Kidney (tissue), 14 donors: ENCODE results near the gene TEX50. TPM values are rescaled to one million over a fixed set of nuclear protein-coding genes. Genes with fewer than 3 reads are reported as not detected.
"Not testable (repeated sequence)": the region's sequence is repeated elsewhere in the genome, so short reads cannot be mapped to it uniquely, and the experiment has no call there.

Source experiments
- DNase-seq, 5 donors: peaks; one replicate each; pipeline ENCODE4 v3.0.0-alpha.2; 2013 to 2020
- FAIRE-seq: peaks from 2 replicates; lab custom pipeline; 2012; peaks lifted over from hg19 to GRCh38; lab: Jason Lieb, UNC
- H3K27ac ChIP-seq, 2 donors: one replicate each; pipeline ENCODE4 v1.7.0; 2013; ENCODE audit warnings: low read depth in 2 of 2, low read length in 2 of 2, inconsistent platforms in 1 of 2
- H3K27me3 ChIP-seq: one replicate; pipeline ENCODE4 v1.7.1; 2013; ENCODE audit warnings: low read length, inconsistent platforms; ENCODE audit not compliant: control insufficient read depth, insufficient read depth
- H3K36me3 ChIP-seq, 3 donors: one replicate each; pipeline versions ENCODE4 v1.7.0 to v1.7.1; 2013; ENCODE audit warnings: low read length in 3 of 3, control low read depth in 1 of 3, inconsistent platforms in 1 of 3; ENCODE audit not compliant: insufficient read depth in 3 of 3, control insufficient read depth in 2 of 3
- H3K4me1 ChIP-seq, 3 donors: one replicate each; pipeline versions ENCODE4 v1.7.0 to v1.7.1; 2013; ENCODE audit warnings: low read length in 3 of 3, inconsistent platforms in 1 of 3, low read depth in 1 of 3; ENCODE audit not compliant: control insufficient read depth in 2 of 3, insufficient read depth in 2 of 3
- H3K4me3 ChIP-seq, 3 donors: one replicate each; pipeline versions ENCODE4 v1.7.0 to v1.8.1; 2013; ENCODE audit warnings: low read length in 3 of 3, control low read depth in 1 of 3, inconsistent platforms in 1 of 3
- H3K9ac ChIP-seq, 3 donors: one replicate each; pipeline versions ENCODE4 v1.7.0 to v1.7.1; 2013; ENCODE audit warnings: low read length in 3 of 3, control low read depth in 1 of 3, inconsistent platforms in 1 of 3
- H3K9me3 ChIP-seq, 3 donors: one replicate each; pipeline versions ENCODE4 v1.7.0 to v1.7.1; 2013; ENCODE audit warnings: low read length in 3 of 3, control low read depth in 1 of 3, inconsistent platforms in 1 of 3; ENCODE audit not compliant: control insufficient read depth in 2 of 3, insufficient read depth in 1 of 3
- intact Hi-C: fragments of 100-400 bp; cut with DNase I; formaldehyde crosslinking; loops from one replicate; pipeline ENCODE4 v1.11.1; 2022
- polyA plus RNA-seq: library from polyadenylated mRNA; stranded (reverse); fragments of 350-450 nt; fragmentation: Illumina TruSeq; extraction: RNeasy Lipid Tissue Mini Kit (QIAGEN cat#74804); gene quantifications from one replicate; pipeline ENCODE4 v1.2.3, GENCODE V29; 2014; ENCODE audit warnings: low read depth, low replicate concordance; ENCODE audit not compliant: insufficient read depth
- total RNA-seq: library from RNA; stranded (reverse); fragmentation: NEBNext Ultra II Directional; extraction: Animal tissue kit (Norgen Biotek cat#: 25700); gene quantifications from one replicate; pipeline ENCODE4 v1.2.1, GENCODE V29; 2021
- TF ChIP-seq, protein P1 (sequence below): IDR thresholded peaks from 3 replicates; pipeline ENCODE4 v1.5.1; 2012; ENCODE audit warnings: mild to moderate bottlenecking, moderate library complexity, borderline replicate concordance; ENCODE audit not compliant: insufficient read depth; ENCODE audit errors: extremely low read depth
- donor health status: control.
- donor health status: control.
- donor health status: control.
- donor health status: control.
- donor health status: control.
- donor health status: DM: yes; HTN: yes; CAD: no.
- donor health status: Normal renal cell carcinoma (clear cell type).

TEX50 gene
- total and polyA plus RNA-seq, 2 donors from 2014 or later = not detected

DNA sequence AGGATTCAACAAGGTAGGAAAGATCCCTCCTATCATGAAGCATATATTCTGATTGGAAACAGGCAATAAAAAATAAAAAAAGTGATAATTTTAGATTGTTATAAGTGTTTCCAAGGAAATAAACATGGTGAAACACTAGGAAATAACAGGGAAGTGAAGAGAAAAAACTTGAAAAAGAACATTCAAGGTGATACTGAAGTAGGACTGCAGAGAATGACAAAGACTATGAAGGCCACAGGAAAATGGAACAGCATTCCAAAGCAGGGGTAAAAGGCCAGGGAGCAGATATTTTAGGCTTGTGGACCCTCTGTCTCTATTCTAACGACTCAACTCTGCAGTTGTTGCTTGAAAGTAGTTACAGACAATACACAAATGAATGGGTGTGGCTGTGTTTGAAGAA is 26.6 kb downstream of the TEX50 start:
- no peaks in the 10 kb centered on the region for H3K36me3 ChIP-seq
- no peak overlapping the region for H3K9ac ChIP-seq
- FAIRE-seq (no peak), DNase-seq (no peak)
- intact Hi-C loops = no loop called here
- H3K9me3 ChIP-seq = no peaks in the 10 kb centered on the region
- TF ChIP-seq, protein P1, sequence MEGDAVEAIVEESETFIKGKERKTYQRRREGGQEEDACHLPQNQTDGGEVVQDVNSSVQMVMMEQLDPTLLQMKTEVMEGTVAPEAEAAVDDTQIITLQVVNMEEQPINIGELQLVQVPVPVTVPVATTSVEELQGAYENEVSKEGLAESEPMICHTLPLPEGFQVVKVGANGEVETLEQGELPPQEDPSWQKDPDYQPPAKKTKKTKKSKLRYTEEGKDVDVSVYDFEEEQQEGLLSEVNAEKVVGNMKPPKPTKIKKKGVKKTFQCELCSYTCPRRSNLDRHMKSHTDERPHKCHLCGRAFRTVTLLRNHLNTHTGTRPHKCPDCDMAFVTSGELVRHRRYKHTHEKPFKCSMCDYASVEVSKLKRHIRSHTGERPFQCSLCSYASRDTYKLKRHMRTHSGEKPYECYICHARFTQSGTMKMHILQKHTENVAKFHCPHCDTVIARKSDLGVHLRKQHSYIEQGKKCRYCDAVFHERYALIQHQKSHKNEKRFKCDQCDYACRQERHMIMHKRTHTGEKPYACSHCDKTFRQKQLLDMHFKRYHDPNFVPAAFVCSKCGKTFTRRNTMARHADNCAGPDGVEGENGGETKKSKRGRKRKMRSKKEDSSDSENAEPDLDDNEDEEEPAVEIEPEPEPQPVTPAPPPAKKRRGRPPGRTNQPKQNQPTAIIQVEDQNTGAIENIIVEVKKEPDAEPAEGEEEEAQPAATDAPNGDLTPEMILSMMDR = no peak
- H3K4me1 ChIP-seq = no peaks in the 10 kb centered on the region
- no peak overlapping the region for H3K27ac ChIP-seq
- no peak overlapping the region for H3K4me3 ChIP-seq
- H3K27me3 ChIP-seq = no peaks in the 10 kb centered on the region

DNA sequence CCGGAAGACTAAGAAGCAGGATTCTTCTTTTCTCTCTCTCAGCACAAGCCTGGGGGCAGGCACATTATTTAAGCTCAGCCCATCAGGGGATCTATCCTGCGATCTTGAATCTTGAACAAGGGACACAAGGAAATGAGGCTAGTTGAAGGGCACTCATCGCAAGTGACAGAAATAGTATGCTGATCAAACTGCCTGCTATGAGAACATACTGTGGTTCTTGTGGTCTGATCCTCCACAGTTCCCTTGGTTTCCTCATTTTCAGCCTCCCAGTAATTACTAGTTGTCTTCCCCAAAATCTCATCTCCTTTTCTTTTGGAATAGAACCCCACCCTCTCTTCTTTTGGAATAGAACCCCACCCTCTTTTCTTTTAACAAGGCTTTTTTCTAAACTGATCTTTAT is 28.0 kb downstream of the TEX50 start:
- Histone ChIP-seq H3K4me1 (no peaks in the 10 kb centered on the region), H3K27ac (no peak overlapping the region), H3K27me3 (no peaks in the 10 kb centered on the region), H3K4me3 (no peak overlapping the region), H3K9me3 (no peaks in the 10 kb centered on the region), H3K9ac (no peak overlapping the region), H3K36me3 (no peaks in the 10 kb centered on the region)
- DNase-seq = no peak
- intact Hi-C loops = no loop called here
- FAIRE-seq = no peak
- TF ChIP-seq, protein P1 = no peak

DNA sequence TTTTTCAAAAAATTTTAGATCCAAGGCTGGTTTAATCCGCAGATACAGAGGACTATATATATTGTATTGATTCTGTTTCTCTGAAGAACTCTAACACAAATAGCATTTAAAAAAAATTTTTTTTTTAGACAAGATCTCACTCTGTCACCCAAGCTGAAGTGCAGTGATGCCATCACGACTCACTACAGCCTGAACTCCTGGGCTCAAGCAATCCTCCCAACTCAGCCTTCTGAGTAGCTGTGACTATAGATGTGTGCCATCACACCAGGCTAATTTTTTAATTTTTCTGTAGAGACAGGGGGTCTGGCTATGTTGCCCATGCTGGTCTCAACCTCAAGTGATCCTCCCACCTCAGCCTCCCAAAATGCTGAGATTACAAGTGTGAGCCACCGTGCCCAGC is 31.5 kb downstream of the TEX50 start:
- intact Hi-C loops = no loop called here
- TF ChIP-seq, protein P1 = no peak
- DNase-seq (no peak), FAIRE-seq (no peak)
- Histone ChIP-seq H3K4me1 (no peaks in the 10 kb centered on the region), H3K27ac (no peak overlapping the region), H3K4me3 (no peak overlapping the region), H3K9ac (no peak overlapping the region), H3K27me3 (no peaks in the 10 kb centered on the region), H3K36me3 (no peaks in the 10 kb centered on the region), H3K9me3 (no peaks in the 10 kb centered on the region)

DNA sequence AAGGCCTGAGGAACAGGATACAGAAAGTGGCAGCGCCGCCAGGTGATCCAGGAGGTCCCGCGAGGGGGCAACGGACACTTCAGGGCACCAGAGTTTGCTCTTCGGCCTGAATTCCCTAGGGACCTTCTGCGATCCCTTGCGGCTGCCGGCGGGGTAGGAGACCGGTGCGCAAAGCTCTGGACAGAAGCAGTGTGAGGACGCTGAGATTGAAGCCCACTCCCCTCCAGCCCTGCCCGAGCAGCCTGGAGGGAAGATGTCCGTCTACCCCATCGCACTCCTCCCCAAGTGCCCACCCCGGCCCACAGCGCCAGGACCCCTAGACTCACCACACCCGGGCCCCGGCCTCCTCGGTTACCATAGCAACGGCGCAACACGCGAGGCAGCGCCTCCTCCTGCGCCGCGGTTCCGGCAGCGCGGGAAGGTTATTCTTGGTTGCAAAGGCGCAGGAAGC is 34.4 kb downstream of the TEX50 start, which contains the start of gene ANKRD45:
Gene ANKRD45 (minus strand): TSS at position 361 of the 451 bp plus-strand sequence. CDS start 10,433 bp downstream, outside the sequence.
- Histone ChIP-seq H3K9ac (peak within 1 kb of the TSS in 2 of 3 donors; percentile 15 to 24), H3K9me3 (no peaks in the 10 kb centered on the region), H3K4me1 (no peaks in the 10 kb centered on the region), H3K27me3 (no peaks in the 10 kb centered on the region), H3K4me3 (peak within 1 kb of the TSS; percentile 48 to 63 (median 58)), H3K36me3 (no peaks in the 10 kb centered on the region), H3K27ac (no peak within 1 kb of the TSS)
- FAIRE-seq (no peak), DNase-seq (peak; percentile 87 to 92 (median 88))
- intact Hi-C loops = no loop called here
- TF ChIP-seq, protein P1 = no peak

DNA sequence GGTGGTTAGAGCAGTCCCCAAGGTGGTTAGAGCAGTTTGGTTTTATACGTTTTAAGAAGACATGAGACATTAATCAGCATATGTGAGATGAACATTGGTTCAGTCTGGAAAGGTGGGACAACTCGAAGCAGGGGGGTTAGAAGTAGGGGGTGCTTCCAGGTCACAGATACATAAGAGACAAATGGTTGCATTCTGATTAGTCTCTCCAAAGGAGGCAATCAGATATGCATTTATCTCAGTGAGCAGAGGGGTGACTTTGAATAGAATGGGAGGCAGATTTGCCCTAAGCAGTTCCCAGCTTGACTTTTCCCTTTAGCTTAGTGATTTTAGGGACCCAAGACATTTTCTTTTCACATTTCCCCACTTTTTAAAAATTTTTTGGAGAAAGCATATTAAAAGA is 39.4 kb downstream of the TEX50 start:
- H3K36me3 ChIP-seq, H3K27ac ChIP-seq, intact Hi-C loops, H3K9me3 ChIP-seq, H3K9ac ChIP-seq, H3K4me3 ChIP-seq, H3K4me1 ChIP-seq, DNase-seq, H3K27me3 ChIP-seq, FAIRE-seq: not testable (repeated sequence)
